DMS153 (cell line): ENCODE data around the gene DPYSL3.
A peak's percentile ranks its signal among the peaks of the same experiment; 100 is the strongest.
"Not testable (repeated sequence)": the region's sequence is repeated elsewhere in the genome, so short reads cannot be mapped to it uniquely, and the experiment has no call there.

Experiments used
- DNase-seq: peaks from one replicate; lab custom pipeline; 2025; lab: John Stamatoyannopoulos, UW

The DPYSL3 gene

GRCh38 chr5:147509710-147510651 lies at the start of gene DPYSL3:
DPYSL3 (minus strand) TSS chr5:147510068; CDS start chr5:147509858, 210 bp downstream.
- DNase-seq = peak; percentile 39

- peak; percentile 32 for DNase-seq
These were observed 49.0 kb upstream of the DPYSL3 start for GRCh38 chr5:147558826-147559225.

GRCh38 chr5:147557876-147558745 lies 48.2 kb upstream of the DPYSL3 start:
- no peak for DNase-seq

GRCh38 chr5:147555176-147555575 lies 45.3 kb upstream of the DPYSL3 start:
- DNase-seq = no peak

GRCh38 chr5:147554261-147554817 lies 44.5 kb upstream of the DPYSL3 start:
- DNase-seq = no peak

- not testable (repeated sequence) for DNase-seq
These were observed 43.9 kb upstream of the DPYSL3 start for GRCh38 chr5:147553817-147554216.

GRCh38 chr5:147552897-147553296 lies 43.0 kb upstream of the DPYSL3 start:
- no peak for DNase-seq

- no peak for DNase-seq
These were observed 41.8 kb upstream of the DPYSL3 start for GRCh38 chr5:147551677-147552076.

- no peak for DNase-seq
These were observed 37.9 kb upstream of the DPYSL3 start for GRCh38 chr5:147547730-147548129.

- DNase-seq = no peak
These were observed 34.7 kb upstream of the DPYSL3 start for GRCh38 chr5:147544556-147544955.

DNA sequence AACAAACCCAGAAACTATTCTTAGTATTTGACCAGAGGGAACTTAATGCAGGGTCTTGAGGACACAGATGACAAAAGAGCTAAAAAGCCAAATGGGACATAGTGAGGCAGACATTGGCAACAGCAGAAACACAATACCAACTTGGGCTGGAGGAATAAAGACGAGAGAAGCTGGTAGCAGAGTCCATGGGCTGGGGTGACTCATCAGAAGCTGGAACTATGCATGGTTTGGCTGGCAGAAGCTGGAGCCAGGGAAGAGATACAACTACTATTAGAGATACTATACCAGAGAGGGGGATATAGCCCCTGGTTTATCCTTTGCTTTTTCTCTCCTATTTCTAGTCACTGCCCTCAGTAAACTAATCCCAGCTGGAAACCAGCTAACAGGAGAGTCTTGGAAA lies 29.2 kb upstream of the DPYSL3 start:
- no peak for DNase-seq

DNA sequence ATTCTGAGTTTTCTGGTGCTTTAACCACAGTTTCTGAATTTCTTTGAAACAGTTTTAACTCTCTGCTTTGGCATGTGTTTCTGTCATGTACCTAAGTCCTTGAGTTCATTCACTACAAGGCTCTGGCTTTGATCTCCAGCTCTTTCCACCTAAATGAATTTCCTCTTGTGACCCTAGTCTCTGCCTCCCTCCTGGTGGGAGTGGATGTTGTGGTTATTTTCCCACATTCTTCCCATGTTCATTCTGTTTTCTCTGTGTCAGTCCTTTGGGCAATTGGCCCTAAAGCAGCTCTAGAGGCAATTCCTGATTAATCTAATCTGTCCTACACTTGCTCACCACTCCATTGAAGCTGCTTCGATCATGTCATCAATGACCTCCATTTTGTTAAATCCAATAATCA lies 28.4 kb upstream of the DPYSL3 start:
- DNase-seq = no peak

DNA sequence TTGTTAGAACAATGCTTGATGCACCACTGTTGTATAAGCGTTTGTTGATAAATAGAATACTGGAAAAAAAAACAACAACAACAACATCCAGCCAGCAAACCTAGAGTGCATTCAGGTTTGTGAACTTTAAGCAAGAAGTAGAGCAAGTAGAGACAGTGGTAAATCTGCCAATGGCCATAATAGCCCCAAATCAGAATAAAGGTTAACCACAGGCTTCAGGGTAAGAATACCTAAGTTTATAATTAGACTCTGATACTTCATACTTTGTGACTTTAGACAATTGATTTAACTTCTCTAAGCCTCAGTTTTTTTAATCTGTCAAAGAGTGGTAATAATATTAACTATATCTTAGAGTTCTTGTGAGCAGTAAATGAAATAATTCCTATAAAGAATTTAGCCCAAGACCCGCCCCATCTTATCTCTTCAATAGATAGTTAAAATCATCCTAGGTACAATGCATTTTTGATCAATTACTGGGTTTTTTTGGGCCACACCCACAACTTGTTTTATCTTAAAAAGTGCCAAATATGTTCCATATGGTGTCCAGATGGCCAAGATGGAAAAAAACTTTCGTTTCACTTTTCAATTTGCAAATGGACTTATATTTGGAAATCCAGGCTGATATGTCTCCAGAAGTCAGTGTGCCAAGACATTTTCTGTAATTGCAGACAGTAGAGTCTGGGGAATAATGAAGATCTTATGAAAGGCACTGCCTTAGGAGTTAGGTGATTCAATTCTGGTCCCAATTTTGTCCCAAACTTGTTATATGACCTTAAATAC lies 24.5 kb upstream of the DPYSL3 start:
- no peak for DNase-seq

GRCh38 chr5:147532156-147532555 lies 22.3 kb upstream of the DPYSL3 start:
- no peak for DNase-seq

DNA sequence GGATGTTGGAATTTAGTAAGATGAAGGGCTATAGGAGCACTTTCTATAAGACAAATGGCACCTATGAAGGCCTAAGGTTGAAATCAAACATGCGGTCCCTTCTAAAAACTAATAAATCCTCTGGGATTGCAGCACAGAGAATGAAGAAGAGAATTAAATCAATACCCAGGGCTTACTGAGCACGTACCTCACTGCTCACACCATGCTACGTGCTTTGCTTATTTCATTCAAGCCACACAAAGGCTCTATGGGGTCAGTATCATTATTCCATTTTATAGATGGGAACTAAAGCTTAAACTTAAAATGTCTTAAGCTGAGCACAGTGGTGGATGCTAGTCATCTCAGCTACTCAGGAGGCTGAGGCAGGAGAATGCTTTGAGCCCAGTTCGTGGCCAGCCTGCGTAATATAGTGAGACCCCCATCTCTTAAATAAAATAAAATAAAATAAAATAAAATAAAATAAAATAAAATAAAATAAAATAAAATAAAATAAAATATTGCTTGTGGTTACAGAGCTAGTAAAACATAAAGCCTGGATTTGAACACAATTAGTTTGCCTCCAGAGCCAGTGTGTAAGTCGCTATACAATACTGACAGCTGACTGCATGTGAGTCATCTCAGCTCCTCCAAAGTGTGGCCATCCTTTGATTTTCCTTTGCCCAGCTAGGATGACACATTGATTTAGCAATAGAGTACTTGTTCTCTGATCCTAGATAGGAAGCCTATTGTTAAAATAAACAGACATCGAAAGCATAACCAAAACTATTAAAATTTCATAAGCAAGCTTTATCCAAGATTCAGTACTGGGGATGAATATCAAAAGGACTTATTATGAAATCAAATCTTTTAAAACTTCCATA lies 20.9 kb upstream of the DPYSL3 start:
- DNase-seq = no peak

DNA sequence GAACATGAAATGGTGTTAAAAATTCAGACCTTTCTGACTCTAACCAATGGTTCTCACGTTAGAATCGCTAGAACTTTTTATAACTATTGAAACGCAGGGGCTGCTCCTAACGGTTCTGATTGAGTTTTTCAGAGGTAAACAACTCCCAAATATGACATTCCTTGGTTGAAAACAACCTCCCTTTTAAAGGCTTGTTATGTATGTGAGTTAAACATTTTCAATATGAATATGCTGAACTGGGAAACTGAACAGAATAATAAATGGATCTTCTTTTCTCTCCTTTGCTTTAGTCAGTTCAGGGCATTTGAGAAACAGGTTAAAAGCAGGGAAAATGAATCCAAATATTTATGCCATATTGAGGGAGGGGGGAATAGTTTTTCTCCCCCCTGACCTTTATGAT lies 13.2 kb upstream of the DPYSL3 start:
- no peak for DNase-seq

GRCh38 chr5:147522435-147522834 lies 12.6 kb upstream of the DPYSL3 start:
- no peak for DNase-seq

DNA sequence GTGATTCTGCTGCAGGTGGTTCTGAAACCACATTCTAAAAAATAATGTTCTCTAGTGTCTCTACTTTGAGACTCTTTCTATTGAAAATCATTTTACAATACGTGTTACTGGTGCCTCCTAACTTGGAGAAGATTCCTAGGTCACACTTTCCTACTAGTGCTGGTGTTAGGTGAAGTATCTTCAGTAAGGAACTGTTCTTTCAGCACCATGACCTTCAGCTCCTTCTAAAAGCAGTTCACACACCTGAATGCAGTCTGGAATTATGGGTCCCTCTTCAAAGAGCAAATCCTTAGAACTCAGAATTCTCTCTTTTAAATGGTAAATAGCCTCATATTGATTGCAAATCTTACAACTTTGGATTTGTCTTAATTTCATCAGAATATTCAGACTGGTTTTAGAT lies 10.6 kb upstream of the DPYSL3 start:
- no peak for DNase-seq

DNA sequence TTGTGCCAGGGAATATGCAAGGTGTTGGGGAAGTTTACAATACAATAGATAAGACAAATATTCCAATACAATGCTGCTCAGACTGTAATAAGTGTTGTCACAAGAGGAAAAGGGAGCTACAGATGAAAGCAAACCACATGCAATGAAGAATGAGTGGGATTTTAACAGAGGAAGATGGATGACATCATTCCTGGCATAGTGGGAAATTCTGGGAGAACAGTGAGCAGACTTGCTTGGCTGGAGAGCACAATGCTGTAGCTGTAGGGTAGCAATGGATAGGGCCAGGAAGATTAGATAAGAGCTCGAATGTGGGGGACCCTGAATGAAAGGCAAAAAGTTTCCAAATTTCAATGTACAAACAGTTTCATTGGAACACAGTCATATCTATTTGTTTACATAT lies 9.5 kb upstream of the DPYSL3 start:
- no peak for DNase-seq

- no peak for DNase-seq
These were observed 7.5 kb upstream of the DPYSL3 start for GRCh38 chr5:147517383-147517782.

- DNase-seq = no peak
These were observed 5.4 kb upstream of the DPYSL3 start for GRCh38 chr5:147515269-147515668.
